Left lung (tissue), 10 donors: ENCODE results near the gene GALNTL6. TPM values are rescaled to one million over a fixed set of nuclear protein-coding genes. Genes with fewer than 3 reads are reported as not detected.

ENCODE experiments used
- ATAC-seq: fragments of 200-7000 bp; cut with Tn5 transposase; one replicate; pipeline ENCODE4 v1.9.1; 2020; ENCODE audit warnings: moderate library complexity
- DNase-seq, 4 donors: peaks; one replicate each; pipeline ENCODE4 v3.0.0-alpha.2; 2013 to 2020
- H3K27ac ChIP-seq, 2 donors: fragments of 200-600 bp; sonication (generic) in 1 of 2; one replicate each; pipeline versions ENCODE4 v1.5.0 to v1.8.0; 2020 to 2021
- H3K27me3 ChIP-seq, 2 donors: fragments of 200-600 bp; sonication (generic) in 1 of 2; one replicate each; pipeline versions ENCODE4 v1.5.0 to v1.8.0; 2020 to 2021
- H3K36me3 ChIP-seq, 2 donors: fragments of 200-600 bp; sonication (generic) in 1 of 2; one replicate each; pipeline versions ENCODE4 v1.5.0 to v1.8.0; 2020 to 2021
- H3K4me1 ChIP-seq, 2 donors: fragments of 200-600 bp; one replicate each; pipeline ENCODE4 v1.8.0; 2021
- H3K4me3 ChIP-seq, 2 donors: fragments of 200-600 bp; sonication (generic) in 1 of 2; one replicate each; pipeline versions ENCODE4 v1.5.0 to v1.8.0; 2020 to 2021; ENCODE audit warnings: mild to moderate bottlenecking in 1 of 2
- H3K9me3 ChIP-seq, 2 donors: fragments of 200-600 bp; sonication (generic) in 1 of 2; one replicate each; pipeline versions ENCODE4 v1.5.0 to v1.8.0; 2020 to 2021
- intact Hi-C, 2 donors: fragments of 100-400 bp; cut with DNase I; formaldehyde crosslinking; loops; one replicate each; pipeline versions ENCODE4 v1.11.2 to v1.14.2; 2022
- polyA plus RNA-seq, 6 donors: library from polyadenylated mRNA; unstranded; fragments of 120-200 nt; gene quantifications; one replicate each; pipeline ENCODE4 v1.2.1, GENCODE V29; 2013; ENCODE audit not compliant: insufficient read length in 6 of 6
- total RNA-seq, 2 donors: library from RNA; stranded (reverse); fragmentation: NEBNext Ultra II Directional; extraction: Animal tissue kit (Norgen Biotek cat#: 25700); gene quantifications; one replicate each; pipeline ENCODE4 v1.2.1, GENCODE V29; 2021
- TF ChIP-seq, protein P1 (sequence below), 2 donors: fragments of 200-600 bp; sonication (generic) in 1 of 2; IDR thresholded peaks; one replicate each; pipeline versions ENCODE4 v1.5.0 to v1.8.0; 2021; ENCODE audit warnings: antibody characterized with exemption in 2 of 2
- donor health status: DM: no; HTN: yes; CAD: no.
- donor health status: DM: no; HTN: no; CAD: no.

GALNTL6 gene
- total and polyA plus RNA-seq, 8 donors, result 0.11 to 0.16 (median 0.13) TPM; not detected in 5

DNA sequence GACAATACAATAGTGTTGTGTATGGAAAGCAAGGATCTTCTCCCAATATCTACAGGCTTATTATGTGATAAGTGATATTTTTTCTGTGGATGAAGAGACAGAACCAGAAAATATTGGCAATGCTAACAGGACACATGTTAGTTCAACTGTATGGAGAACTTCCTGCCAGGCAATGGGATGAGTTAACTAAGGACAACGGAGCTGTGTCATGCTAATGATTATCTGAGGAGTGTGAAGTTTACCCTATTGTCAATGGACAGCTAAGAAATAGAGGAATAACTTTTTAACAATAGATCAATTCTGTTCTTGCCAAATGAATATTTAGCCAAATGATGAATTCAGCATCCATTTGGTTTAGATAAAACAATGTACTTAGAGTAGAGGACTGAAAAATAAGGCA is 180.0 kb downstream of the GALNTL6 start:
- Histone ChIP-seq H3K27ac (no peak overlapping the region), H3K4me3 (no peak overlapping the region), H3K4me1 (no peaks in the 10 kb centered on the region), H3K36me3 (no peaks in the 10 kb centered on the region), H3K9me3 (peaks cover 0 to 11% of the 10 kb centered on the region in 2 donors), H3K27me3 (no peaks in the 10 kb centered on the region)
- TF ChIP-seq, protein P1, sequence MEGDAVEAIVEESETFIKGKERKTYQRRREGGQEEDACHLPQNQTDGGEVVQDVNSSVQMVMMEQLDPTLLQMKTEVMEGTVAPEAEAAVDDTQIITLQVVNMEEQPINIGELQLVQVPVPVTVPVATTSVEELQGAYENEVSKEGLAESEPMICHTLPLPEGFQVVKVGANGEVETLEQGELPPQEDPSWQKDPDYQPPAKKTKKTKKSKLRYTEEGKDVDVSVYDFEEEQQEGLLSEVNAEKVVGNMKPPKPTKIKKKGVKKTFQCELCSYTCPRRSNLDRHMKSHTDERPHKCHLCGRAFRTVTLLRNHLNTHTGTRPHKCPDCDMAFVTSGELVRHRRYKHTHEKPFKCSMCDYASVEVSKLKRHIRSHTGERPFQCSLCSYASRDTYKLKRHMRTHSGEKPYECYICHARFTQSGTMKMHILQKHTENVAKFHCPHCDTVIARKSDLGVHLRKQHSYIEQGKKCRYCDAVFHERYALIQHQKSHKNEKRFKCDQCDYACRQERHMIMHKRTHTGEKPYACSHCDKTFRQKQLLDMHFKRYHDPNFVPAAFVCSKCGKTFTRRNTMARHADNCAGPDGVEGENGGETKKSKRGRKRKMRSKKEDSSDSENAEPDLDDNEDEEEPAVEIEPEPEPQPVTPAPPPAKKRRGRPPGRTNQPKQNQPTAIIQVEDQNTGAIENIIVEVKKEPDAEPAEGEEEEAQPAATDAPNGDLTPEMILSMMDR (IDR thresholded peaks at IDR 0.05), result no peak
- ATAC-seq (no peak), DNase-seq (no peak)
- intact Hi-C loops, result no loop called here

- no peaks in the 10 kb centered on the region for H3K4me1 ChIP-seq
- H3K4me3 ChIP-seq, result no peak overlapping the region
- no peaks in the 10 kb centered on the region for H3K27me3 ChIP-seq
- intact Hi-C loops, result no loop called here
- no peak overlapping the region for H3K27ac ChIP-seq
- TF ChIP-seq, protein P1 (IDR thresholded peaks at IDR 0.05), result no peak
- no peak for DNase-seq
- no peaks in the 10 kb centered on the region for H3K36me3 ChIP-seq
- H3K9me3 ChIP-seq, result no peaks in the 10 kb centered on the region
- no peak for ATAC-seq
These were observed 194.7 kb downstream of the GALNTL6 start for GRCh38 chr4:172007889-172008288.

DNA sequence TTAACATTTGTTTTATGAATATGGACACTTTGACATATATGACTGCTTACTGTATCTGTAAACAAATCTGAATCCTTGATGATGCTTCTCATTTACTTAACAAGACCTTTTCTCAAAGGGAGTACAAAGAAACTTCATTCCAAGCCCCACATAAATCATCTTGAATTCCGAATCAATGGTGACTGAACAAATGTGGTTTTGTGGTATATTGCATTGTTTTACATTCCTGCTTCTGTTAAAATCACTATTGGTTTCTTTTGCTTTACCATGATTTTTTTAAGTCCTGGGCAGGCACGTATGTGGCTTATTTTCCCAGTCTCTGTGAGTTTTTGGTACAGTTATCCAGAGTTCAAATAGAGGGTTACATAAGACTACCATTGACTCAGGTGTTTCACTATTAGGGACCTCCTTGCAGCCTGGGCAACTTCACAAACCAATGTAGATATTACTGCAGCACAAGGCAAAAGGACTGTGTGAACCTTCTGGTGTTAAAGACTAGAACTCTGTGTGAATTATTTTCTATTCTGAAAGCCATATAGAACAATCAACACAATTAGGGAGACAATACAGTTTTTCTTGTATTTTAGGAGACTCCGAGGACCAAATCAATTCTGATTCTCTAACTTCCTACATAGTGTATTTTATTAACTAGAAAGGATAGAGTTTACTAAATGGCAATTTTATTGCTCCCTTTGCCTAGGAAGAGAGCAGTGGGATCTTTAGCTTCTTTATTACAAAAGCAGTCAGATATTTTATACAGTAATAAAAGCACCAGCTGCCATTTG is 196.4 kb downstream of the GALNTL6 start:
- no peaks in the 10 kb centered on the region for H3K9me3 ChIP-seq
- H3K27me3 ChIP-seq, result no peaks in the 10 kb centered on the region
- no peak overlapping the region for H3K27ac ChIP-seq
- no peaks in the 10 kb centered on the region for H3K36me3 ChIP-seq
- no peak overlapping the region for H3K4me3 ChIP-seq
- TF ChIP-seq, protein P1 (IDR thresholded peaks at IDR 0.05), result no peak
- ATAC-seq, result no peak
- intact Hi-C loops, result no loop called here
- H3K4me1 ChIP-seq, result no peaks in the 10 kb centered on the region
- no peak for DNase-seq

DNA sequence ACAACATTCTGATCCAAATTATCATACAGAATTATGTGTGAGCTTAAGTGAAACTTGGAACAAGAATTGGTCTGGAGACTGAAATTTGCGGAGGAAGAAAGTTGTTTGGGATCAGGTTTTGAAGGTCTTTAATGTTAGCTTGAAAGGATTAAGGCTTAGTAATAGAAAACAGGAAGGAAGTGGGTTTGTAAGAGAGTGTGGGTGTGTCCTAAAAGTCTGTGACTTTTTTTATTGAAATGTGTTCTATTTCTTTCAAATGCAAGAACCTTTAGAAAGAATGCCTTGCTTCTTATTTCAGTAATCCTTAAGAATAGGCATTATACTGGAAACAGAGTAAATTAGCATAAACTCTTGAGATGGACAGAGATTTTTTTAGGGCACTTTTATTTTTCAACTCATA is 198.0 kb downstream of the GALNTL6 start:
- no peak for ATAC-seq
- Histone ChIP-seq H3K27me3 (no peaks in the 10 kb centered on the region), H3K36me3 (no peaks in the 10 kb centered on the region), H3K4me3 (no peak overlapping the region), H3K9me3 (no peaks in the 10 kb centered on the region), H3K27ac (no peak overlapping the region), H3K4me1 (no peaks in the 10 kb centered on the region)
- no peak for DNase-seq
- intact Hi-C loops, result no loop called here
- TF ChIP-seq, protein P1 (IDR thresholded peaks at IDR 0.05), result no peak

GRCh38 chr4:172018358-172018757 is 205.2 kb downstream of the GALNTL6 start:
- intact Hi-C loops, result no loop called here
- H3K36me3 ChIP-seq, result no peaks in the 10 kb centered on the region
- no peaks in the 10 kb centered on the region for H3K27me3 ChIP-seq
- no peaks in the 10 kb centered on the region for H3K4me1 ChIP-seq
- DNase-seq (no peak), ATAC-seq (no peak)
- TF ChIP-seq, protein P1 (IDR thresholded peaks at IDR 0.05), result no peak
- H3K4me3 ChIP-seq, result no peak overlapping the region
- H3K27ac ChIP-seq, result no peak overlapping the region
- H3K9me3 ChIP-seq, result peaks cover 0 to 4% of the 10 kb centered on the region in 2 donors
